ENCODE data around the gene ENTPD8. TPM values are rescaled to one million over a fixed set of nuclear protein-coding genes. Genes with fewer than 3 reads are reported as not detected.
"Not testable (repeated sequence)": the region's sequence is repeated elsewhere in the genome, so short reads cannot be mapped to it uniquely, and the experiment has no call there.

The ENTPD8 gene
- total RNA-seq, 4 donors from 2014 or later, result not detected

DNA sequence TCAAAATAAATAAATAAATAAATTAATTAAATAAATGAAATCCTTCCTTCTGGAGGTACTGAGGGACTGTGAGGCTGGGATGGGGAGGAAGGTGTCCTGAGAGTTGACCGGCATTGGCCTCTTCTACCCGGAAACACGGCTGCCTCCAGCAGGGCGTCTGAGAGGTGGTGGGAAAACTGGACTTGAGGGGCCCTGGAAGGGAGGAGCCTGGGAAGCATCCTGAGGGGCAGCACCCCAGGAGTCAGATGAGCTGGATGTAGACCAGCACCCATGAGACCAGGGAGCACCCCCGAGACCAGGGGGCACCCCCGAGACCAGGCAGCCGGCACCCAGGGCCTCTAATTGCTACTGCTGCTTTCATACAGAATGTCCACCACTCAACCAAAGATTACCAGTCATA is 26.7 kb upstream of the ENTPD8 start:
- no peak overlapping the region for H3K4me3 ChIP-seq (ENCODE audit: low read depth, poor library complexity, severe bottlenecking)
- 92 to 96% methylated on average over 5 to 7 of the region's 7 CpGs for WGBS, 2 donors
- no peak for DNase-seq (ENCODE audit: low spot score in 2 of 2)
- TF ChIP-seq, protein P1, sequence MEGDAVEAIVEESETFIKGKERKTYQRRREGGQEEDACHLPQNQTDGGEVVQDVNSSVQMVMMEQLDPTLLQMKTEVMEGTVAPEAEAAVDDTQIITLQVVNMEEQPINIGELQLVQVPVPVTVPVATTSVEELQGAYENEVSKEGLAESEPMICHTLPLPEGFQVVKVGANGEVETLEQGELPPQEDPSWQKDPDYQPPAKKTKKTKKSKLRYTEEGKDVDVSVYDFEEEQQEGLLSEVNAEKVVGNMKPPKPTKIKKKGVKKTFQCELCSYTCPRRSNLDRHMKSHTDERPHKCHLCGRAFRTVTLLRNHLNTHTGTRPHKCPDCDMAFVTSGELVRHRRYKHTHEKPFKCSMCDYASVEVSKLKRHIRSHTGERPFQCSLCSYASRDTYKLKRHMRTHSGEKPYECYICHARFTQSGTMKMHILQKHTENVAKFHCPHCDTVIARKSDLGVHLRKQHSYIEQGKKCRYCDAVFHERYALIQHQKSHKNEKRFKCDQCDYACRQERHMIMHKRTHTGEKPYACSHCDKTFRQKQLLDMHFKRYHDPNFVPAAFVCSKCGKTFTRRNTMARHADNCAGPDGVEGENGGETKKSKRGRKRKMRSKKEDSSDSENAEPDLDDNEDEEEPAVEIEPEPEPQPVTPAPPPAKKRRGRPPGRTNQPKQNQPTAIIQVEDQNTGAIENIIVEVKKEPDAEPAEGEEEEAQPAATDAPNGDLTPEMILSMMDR (IDR thresholded peaks at IDR 0.05), result no peak
- TF ChIP-seq POLR2A (IDR thresholded peaks at IDR 0.05), result no peak
- intact Hi-C loops (cut with DNase I; ENCODE audit: low total_unique reads), result no loop called here

DNA sequence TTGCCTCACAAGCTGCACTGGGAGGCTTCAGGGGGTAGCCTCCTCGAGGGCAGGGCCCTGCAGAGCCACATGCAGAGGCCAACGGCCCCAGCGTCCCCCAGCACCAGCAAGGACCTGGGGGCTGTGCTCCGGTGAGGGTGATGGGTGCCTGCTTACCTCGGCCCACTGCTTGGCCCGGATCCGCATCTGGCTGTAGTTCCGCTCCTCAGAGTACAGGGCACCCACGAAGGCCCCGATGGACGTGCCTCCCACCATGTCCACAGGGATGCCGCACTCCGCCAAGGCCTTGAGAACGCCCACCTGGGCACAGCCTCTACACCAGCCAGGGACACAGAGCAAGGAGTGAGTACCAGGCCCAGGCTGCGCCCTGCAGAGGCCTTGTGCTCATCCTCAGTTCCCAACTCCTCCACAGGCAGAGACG is 26.0 kb upstream of the ENTPD8 start:
- 83 to 94% methylated on average over 7 to 16 of the region's 16 CpGs for WGBS, 2 donors
- DNase-seq (ENCODE audit: low spot score in 2 of 2), result peak in 1 of 2 donors; percentile 82
- TF ChIP-seq, protein P1 (IDR thresholded peaks at IDR 0.05), result no peak
- TF ChIP-seq POLR2A (IDR thresholded peaks at IDR 0.05), result no peak
- no peak overlapping the region for H3K4me3 ChIP-seq (ENCODE audit: low read depth, poor library complexity, severe bottlenecking)
- intact Hi-C loops (cut with DNase I; ENCODE audit: low total_unique reads), result no loop called here

DNA sequence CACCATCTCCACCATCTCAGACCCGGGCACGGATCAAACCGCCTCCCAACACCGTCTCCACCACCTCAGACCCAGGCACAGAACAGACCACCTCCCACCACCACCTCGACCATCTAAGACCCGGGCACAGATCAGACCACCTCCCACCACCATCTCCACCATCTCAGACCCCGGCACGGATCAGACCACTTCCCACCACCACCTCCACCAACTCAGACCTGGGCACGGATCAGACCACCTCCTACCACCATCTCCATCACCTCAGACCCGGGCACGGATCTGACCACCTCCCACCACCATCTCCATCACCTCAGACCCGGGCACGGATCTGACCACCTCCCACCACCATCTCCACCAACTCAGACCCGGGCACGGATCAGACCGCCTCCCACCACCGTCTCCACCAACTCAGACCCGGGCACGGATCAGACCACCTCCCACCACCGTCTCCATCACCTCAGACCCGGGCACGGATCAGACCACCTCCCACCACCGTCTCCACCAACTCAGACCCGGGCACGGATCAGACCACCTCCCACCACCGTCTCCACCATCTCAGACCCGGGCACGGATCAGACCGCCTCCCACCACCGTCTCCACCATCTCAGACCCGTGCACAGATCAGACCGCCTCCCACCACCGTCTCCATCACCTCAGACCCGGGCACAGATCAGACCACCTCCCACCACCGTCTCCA is 25.4 kb upstream of the ENTPD8 start:
- not testable (repeated sequence) for DNase-seq (ENCODE audit: low spot score in 2 of 2)
- WGBS, 2 donors, result 91% methylated on average over 35 of the region's 35 CpGs

DNA sequence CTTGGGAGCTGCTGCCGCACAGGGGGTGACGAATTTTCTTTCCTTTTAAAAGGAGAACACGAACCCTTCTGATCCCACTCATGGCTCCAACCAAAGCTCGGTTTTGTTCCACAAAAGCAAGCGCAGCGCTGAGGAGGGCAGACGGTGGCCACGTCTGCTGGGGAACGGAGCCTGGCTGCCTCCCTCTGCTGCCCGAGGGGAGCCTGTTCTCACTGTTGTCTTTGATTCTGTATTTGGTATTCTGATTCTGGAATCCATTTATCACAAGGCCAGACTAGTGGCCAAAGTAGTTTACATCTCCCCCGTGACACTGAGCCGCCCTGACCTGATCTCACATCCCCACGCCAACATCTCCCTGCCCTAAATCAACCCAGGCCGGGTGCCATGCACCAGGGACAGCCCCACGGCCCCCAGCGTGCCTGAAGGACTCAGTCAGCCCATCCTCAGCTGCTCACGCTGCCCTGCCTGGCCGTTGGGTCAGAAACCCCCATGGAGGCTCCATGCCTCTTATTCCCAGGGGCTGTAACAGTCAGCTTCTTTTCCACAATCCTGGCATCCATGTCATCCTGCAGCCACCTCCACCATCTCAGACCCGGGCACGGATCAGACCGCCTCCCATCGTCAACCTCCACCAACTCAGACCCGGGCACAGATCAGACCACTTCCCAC is 24.7 kb upstream of the ENTPD8 start:
- intact Hi-C loops (cut with DNase I; ENCODE audit: low total_unique reads), result no loop called here
- no peak overlapping the region for H3K4me3 ChIP-seq (ENCODE audit: low read depth, poor library complexity, severe bottlenecking)
- no peak for TF ChIP-seq POLR2A (IDR thresholded peaks at IDR 0.05)
- TF ChIP-seq, protein P1 (IDR thresholded peaks at IDR 0.05), result no peak
- no peak for DNase-seq (ENCODE audit: low spot score in 2 of 2)
- 89 to 91% methylated on average over 21 to 23 of the region's 23 CpGs for WGBS, 2 donors

More for the DNA sequence above, 25.4 kb upstream of the ENTPD8 start:
- intact Hi-C loops (cut with DNase I; ENCODE audit: low total_unique reads); H3K4me3 ChIP-seq (ENCODE audit: low read depth, poor library complexity, severe bottlenecking): not testable (repeated sequence)

DNA sequence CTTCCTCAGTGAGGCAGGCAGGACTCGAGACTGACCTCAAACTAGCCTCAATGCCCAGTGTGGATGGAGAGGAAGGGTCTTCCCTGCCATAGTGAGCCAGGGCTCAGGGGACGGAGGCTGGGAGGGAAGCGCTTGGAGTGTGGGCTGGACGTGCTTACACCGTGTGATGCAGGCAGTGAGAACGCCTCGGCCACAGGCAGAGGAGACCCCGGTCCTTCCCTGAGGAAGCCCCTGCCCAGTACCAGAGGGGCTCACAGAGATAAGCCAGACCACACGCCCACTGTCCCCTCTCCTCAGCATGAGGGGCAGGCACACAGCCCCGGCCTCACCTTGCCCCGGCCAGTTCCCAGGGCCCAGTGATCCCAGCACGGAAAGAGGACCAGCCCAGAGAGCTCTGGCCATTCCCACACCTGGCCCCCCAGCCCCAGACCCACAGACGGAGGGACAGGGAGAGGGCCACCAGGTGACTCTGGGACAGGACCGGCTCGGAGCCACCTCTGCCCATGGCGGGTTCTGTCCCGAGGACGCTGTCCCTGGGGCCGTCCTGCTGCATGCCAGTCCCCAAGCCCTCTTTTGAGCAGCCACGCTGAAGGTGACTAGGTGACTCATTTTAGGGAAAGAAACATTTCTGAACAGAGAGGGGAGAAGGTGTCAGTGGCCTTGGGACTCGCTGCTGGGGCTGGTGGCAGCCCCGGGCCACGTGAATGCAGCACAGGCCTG is 24.0 kb upstream of the ENTPD8 start:
- DNase-seq (ENCODE audit: low spot score in 2 of 2), result no peak
- intact Hi-C loops (cut with DNase I; ENCODE audit: low total_unique reads), result no loop called here
- WGBS, 2 donors, result 92 to 95% methylated on average over 21 to 23 of the region's 23 CpGs
- no peak overlapping the region for H3K4me3 ChIP-seq (ENCODE audit: low read depth, poor library complexity, severe bottlenecking)
- no peak for TF ChIP-seq POLR2A (IDR thresholded peaks at IDR 0.05)
- TF ChIP-seq, protein P1 (IDR thresholded peaks at IDR 0.05), result no peak

All from lower leg skin (tissue), 4 donors.